MM.1S (cell line): ENCODE measurements around the gene ZNF236.

ENCODE experiments used
- DNase-seq: peaks from one replicate; pipeline ENCODE4 v3.0.0-alpha.2; 2015
- H2AFZ ChIP-seq: fragments of 300-600 bp; sonication (generic); 2 replicates; pipeline ENCODE4 v1.6.0; 2016; ENCODE audit warnings: antibody characterized with exemption, low read length
- H3F3A ChIP-seq: fragments of 300-600 bp; sonication (generic); 2 replicates; pipeline ENCODE4 v1.6.1; 2016; ENCODE audit warnings: mild to moderate bottlenecking, antibody characterized with exemption, low read length, moderate library complexity, mixed read lengths; ENCODE audit not compliant: insufficient read depth
- H3K27ac ChIP-seq: fragments of 300-600 bp; sonication (generic); 2 replicates; pipeline ENCODE4 v1.5.1; 2016; ENCODE audit warnings: mild to moderate bottlenecking, low read length
- H3K27me3 ChIP-seq: fragments of 300-600 bp; sonication (generic); replicated peaks from 2 replicates; pipeline ENCODE4 v1.6.0; 2016; ENCODE audit warnings: low read length; ENCODE audit not compliant: insufficient read depth
- H3K36me3 ChIP-seq: fragments of 300-600 bp; sonication (generic); replicated peaks from 2 replicates; pipeline ENCODE4 v1.6.1; 2016; ENCODE audit warnings: mild to moderate bottlenecking, low read length, mixed read lengths; ENCODE audit not compliant: insufficient read depth
- H3K4me1 ChIP-seq: fragments of 300-600 bp; sonication (generic); 2 replicates; pipeline ENCODE4 v1.6.1; 2016; ENCODE audit warnings: low read length, mixed read lengths
- H3K4me2 ChIP-seq: fragments of 300-600 bp; sonication (generic); 2 replicates; pipeline ENCODE4 v1.6.0; 2016; ENCODE audit warnings: low read depth, low read length
- H3K4me3 ChIP-seq: fragments of 300-600 bp; sonication (generic); 2 replicates; pipeline ENCODE4 v1.5.1; 2016; ENCODE audit warnings: low read length, mixed read lengths
- H3K79me2 ChIP-seq: fragments of 300-600 bp; sonication (generic); 2 replicates; pipeline ENCODE4 v1.6.1; 2016; ENCODE audit warnings: mixed run types, low read length, mixed read lengths
- H3K9ac ChIP-seq: fragments of 300-600 bp; sonication (generic); 2 replicates; pipeline ENCODE4 v1.6.1; 2016; ENCODE audit warnings: low read length, mixed read lengths
- H3K9me2 ChIP-seq: fragments of 300-600 bp; sonication (generic); replicated peaks from 2 replicates; pipeline ENCODE4 v1.6.1; 2016; ENCODE audit warnings: mild to moderate bottlenecking, low read length, mixed read lengths; ENCODE audit not compliant: insufficient read depth
- H3K9me3 ChIP-seq: fragments of 300-600 bp; sonication (generic); replicated peaks from 2 replicates; pipeline ENCODE4 v1.6.1; 2016; ENCODE audit warnings: mild to moderate bottlenecking, low read length, mixed read lengths; ENCODE audit not compliant: insufficient read depth
- H4K20me1 ChIP-seq: fragments of 300-600 bp; sonication (generic); 2 replicates; pipeline ENCODE4 v1.6.1; 2016; ENCODE audit warnings: mild to moderate bottlenecking, low read length, moderate library complexity, mixed read lengths; ENCODE audit not compliant: insufficient read depth
- EZH2 ChIP-seq: fragments of 300-600 bp; sonication (generic); optimal IDR thresholded peaks from 2 replicates; pipeline ENCODE3; 2017; ENCODE audit warnings: low read depth, mild to moderate bottlenecking, antibody characterized with exemption, low read length, mixed read lengths
- EZH2phosphoT487 ChIP-seq: fragments of 300-600 bp; sonication (generic); IDR thresholded peaks from 2 replicates; pipeline ENCODE4 v1.6.1; 2018; ENCODE audit warnings: antibody characterized with exemption, low read length
- TF ChIP-seq, protein P1 (sequence below): fragments of 300-600 bp; sonication (generic); IDR thresholded peaks from 2 replicates; pipeline ENCODE4 v1.5.1; 2016; ENCODE audit warnings: antibody characterized with exemption, low read length, mixed read lengths

ZNF236 gene

DNA sequence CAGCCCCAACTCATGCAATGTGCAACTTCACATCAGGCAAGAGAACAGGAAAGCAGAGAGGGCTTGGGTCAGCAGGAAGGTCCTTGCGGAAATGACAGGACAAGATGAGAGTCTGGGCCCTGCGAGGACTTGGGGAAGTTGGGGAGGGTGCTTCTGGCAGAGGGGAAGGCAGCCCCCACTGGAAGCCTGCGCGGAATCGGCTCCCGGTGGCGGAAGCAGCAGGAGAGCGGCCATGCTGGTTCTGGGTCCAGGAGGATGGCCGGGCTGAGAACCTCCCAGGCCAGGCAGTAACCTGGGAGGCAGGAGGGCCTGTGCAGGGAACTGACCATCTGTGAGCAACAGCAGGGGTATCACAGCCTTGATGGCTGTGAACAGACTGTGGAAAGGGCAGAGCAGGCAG lies 197.3 kb downstream of the ZNF236 start:
- H3K4me1 ChIP-seq = no peaks in the 10 kb centered on the region
- no peak overlapping the region for H3K9ac ChIP-seq
- H3K4me3 ChIP-seq = no peak overlapping the region
- H3K36me3 ChIP-seq = no peaks in the 10 kb centered on the region
- no peak overlapping the region for H2AFZ ChIP-seq
- H3K9me2 ChIP-seq = no peaks in the 10 kb centered on the region
- H3K4me2 ChIP-seq = no peak overlapping the region
- no peak for TF ChIP-seq EZH2phosphoT487
- TF ChIP-seq, protein P1, sequence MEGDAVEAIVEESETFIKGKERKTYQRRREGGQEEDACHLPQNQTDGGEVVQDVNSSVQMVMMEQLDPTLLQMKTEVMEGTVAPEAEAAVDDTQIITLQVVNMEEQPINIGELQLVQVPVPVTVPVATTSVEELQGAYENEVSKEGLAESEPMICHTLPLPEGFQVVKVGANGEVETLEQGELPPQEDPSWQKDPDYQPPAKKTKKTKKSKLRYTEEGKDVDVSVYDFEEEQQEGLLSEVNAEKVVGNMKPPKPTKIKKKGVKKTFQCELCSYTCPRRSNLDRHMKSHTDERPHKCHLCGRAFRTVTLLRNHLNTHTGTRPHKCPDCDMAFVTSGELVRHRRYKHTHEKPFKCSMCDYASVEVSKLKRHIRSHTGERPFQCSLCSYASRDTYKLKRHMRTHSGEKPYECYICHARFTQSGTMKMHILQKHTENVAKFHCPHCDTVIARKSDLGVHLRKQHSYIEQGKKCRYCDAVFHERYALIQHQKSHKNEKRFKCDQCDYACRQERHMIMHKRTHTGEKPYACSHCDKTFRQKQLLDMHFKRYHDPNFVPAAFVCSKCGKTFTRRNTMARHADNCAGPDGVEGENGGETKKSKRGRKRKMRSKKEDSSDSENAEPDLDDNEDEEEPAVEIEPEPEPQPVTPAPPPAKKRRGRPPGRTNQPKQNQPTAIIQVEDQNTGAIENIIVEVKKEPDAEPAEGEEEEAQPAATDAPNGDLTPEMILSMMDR = no peak
- no peak for TF ChIP-seq EZH2
- H3K27me3 ChIP-seq = no peaks in the 10 kb centered on the region
- no peak overlapping the region for H3K27ac ChIP-seq
- no peak for DNase-seq
- no peaks in the 10 kb centered on the region for H4K20me1 ChIP-seq
- H3K9me3 ChIP-seq = no peaks in the 10 kb centered on the region
- H3F3A ChIP-seq = no peaks in the 10 kb centered on the region
- H3K79me2 ChIP-seq = no peaks in the 10 kb centered on the region
